Stimulated activated CD4-positive, alpha-beta T cell treated with anti-CD3 and anti-CD28 coated beads, Interleukin-1b, Interleukin-23, amount 100 ng/mL, for 4 hours (primary cell): ENCODE results near the gene NUCB1.

Experiments
- DNase-seq, 2 donors: peaks; one replicate each; pipeline ENCODE4 v3.0.0-alpha.2; 2020; ENCODE audit warnings: low read depth in 2 of 2

Gene NUCB1

GRCh38 chr19:48934837-48935236 lies 34.7 kb downstream of the NUCB1 start:
- DNase-seq: no peak

- DNase-seq: no peak
These were observed 35.8 kb downstream of the NUCB1 start for GRCh38 chr19:48935864-48936263.

- no peak for DNase-seq
These were observed 38.1 kb downstream of the NUCB1 start for GRCh38 chr19:48938256-48938655.

- DNase-seq: no peak
These were observed 40.8 kb downstream of the NUCB1 start for GRCh38 chr19:48940902-48941301.

GRCh38 chr19:48943081-48943480 lies 43.0 kb downstream of the NUCB1 start:
- DNase-seq: no peak

- no peak for DNase-seq
These were observed 45.3 kb downstream of the NUCB1 start for GRCh38 chr19:48945415-48945814.

- DNase-seq: no peak
These were observed 45.7 kb downstream of the NUCB1 start for GRCh38 chr19:48945817-48946216.

- DNase-seq: no peak
These were observed 46.5 kb downstream of the NUCB1 start for GRCh38 chr19:48946463-48947257.

- DNase-seq: no peak
These were observed 47.1 kb downstream of the NUCB1 start for GRCh38 chr19:48947258-48947542.

GRCh38 chr19:48950159-48950558 lies 50.0 kb downstream of the NUCB1 start:
- DNase-seq: no peak

GRCh38 chr19:48950830-48951519 lies 50.9 kb downstream of the NUCB1 start:
- DNase-seq: no peak

GRCh38 chr19:48953141-48953540 lies 53.0 kb downstream of the NUCB1 start:
- DNase-seq: no peak

GRCh38 chr19:48953990-48954594 lies 54.0 kb downstream of the NUCB1 start:
- DNase-seq: no peak

- DNase-seq: peak; percentile 80 to 95
These were observed 54.6 kb downstream of the NUCB1 start, which contains the start of gene BAX for GRCh38 chr19:48954595-48955307. Gene BAX (plus strand): TSS chr19:48954875. CDS start chr19:48954929, 54 bp downstream.

GRCh38 chr19:48955308-48955958 lies 55.3 kb downstream of the NUCB1 start:
- DNase-seq: no peak

GRCh38 chr19:48958006-48958405 lies 57.9 kb downstream of the NUCB1 start:
- no peak for DNase-seq

- DNase-seq: no peak
These were observed 59.5 kb downstream of the NUCB1 start for GRCh38 chr19:48959341-48960239.

GRCh38 chr19:48961051-48961649 lies 61.0 kb downstream of the NUCB1 start:
- no peak for DNase-seq

- no peak for DNase-seq
These were observed 61.5 kb downstream of the NUCB1 start for GRCh38 chr19:48961673-48962028.
